Mucosa of stomach (tissue), 1 donor: ENCODE results near the gene PACSIN2.

Experiments used
- H3K27me3 ChIP-seq: one replicate; pipeline ENCODE4 v1.7.0; 2013; ENCODE audit warnings: mild to moderate bottlenecking, low read length; ENCODE audit not compliant: control insufficient read depth, insufficient read depth
- H3K36me3 ChIP-seq: one replicate; pipeline ENCODE4 v1.7.0; 2013; ENCODE audit warnings: low read length; ENCODE audit not compliant: control insufficient read depth, insufficient read depth
- H3K4me1 ChIP-seq: one replicate; pipeline ENCODE4 v1.7.0; 2013; ENCODE audit warnings: mild to moderate bottlenecking, low read length; ENCODE audit not compliant: control insufficient read depth, insufficient read depth
- H3K4me3 ChIP-seq: one replicate; pipeline ENCODE4 v1.7.0; 2013; ENCODE audit warnings: low read length
- H3K9ac ChIP-seq: one replicate; pipeline ENCODE4 v1.7.0; 2013; ENCODE audit warnings: mild to moderate bottlenecking, low read length, moderate library complexity
- H3K9me3 ChIP-seq: one replicate; pipeline ENCODE4 v1.7.0; 2013; ENCODE audit warnings: mild to moderate bottlenecking, low read length, moderate library complexity; ENCODE audit not compliant: control insufficient read depth
- donor health status: Pancreatic carcinoma.

The PACSIN2 gene

GRCh38 chr22:42909363-42910058 lies 105.4 kb downstream of the PACSIN2 start:
- Histone ChIP-seq H3K36me3 (no peaks in the 10 kb centered on the region), H3K27me3 (no peaks in the 10 kb centered on the region), H3K9ac (no peak overlapping the region), H3K4me1 (peaks cover 48% of the 10 kb centered on the region), H3K9me3 (no peaks in the 10 kb centered on the region), H3K4me3 (no peak overlapping the region)

GRCh38 chr22:42908374-42908746 lies 106.6 kb downstream of the PACSIN2 start:
- no peaks in the 10 kb centered on the region for H3K36me3 ChIP-seq
- no peak overlapping the region for H3K4me3 ChIP-seq
- no peaks in the 10 kb centered on the region for H3K9me3 ChIP-seq
- peaks cover 36% of the 10 kb centered on the region for H3K4me1 ChIP-seq
- no peak overlapping the region for H3K9ac ChIP-seq
- no peaks in the 10 kb centered on the region for H3K27me3 ChIP-seq

- no peaks in the 10 kb centered on the region for H3K27me3 ChIP-seq
- no peaks in the 10 kb centered on the region for H3K9me3 ChIP-seq
- H3K9ac ChIP-seq = no peak overlapping the region
- H3K36me3 ChIP-seq = no peaks in the 10 kb centered on the region
- peaks cover 30% of the 10 kb centered on the region for H3K4me1 ChIP-seq
- no peak overlapping the region for H3K4me3 ChIP-seq
Measured at GRCh38 chr22:42907404-42908373, 107.3 kb downstream of the PACSIN2 start.

GRCh38 chr22:42906605-42907348 lies 108.2 kb downstream of the PACSIN2 start:
- Histone ChIP-seq H3K27me3 (no peaks in the 10 kb centered on the region), H3K36me3 (no peaks in the 10 kb centered on the region), H3K9ac (no peak overlapping the region), H3K9me3 (no peaks in the 10 kb centered on the region), H3K4me1 (peaks cover 22% of the 10 kb centered on the region), H3K4me3 (no peak overlapping the region)

GRCh38 chr22:42905702-42906183 lies 109.2 kb downstream of the PACSIN2 start:
- H3K4me1 ChIP-seq = peaks cover 17% of the 10 kb centered on the region
- H3K27me3 ChIP-seq = no peaks in the 10 kb centered on the region
- H3K36me3 ChIP-seq = no peaks in the 10 kb centered on the region
- no peaks in the 10 kb centered on the region for H3K9me3 ChIP-seq
- H3K9ac ChIP-seq = no peak overlapping the region
- H3K4me3 ChIP-seq = no peak overlapping the region

- H3K4me1 ChIP-seq = peaks cover 17% of the 10 kb centered on the region
- no peak overlapping the region for H3K9ac ChIP-seq
- H3K9me3 ChIP-seq = no peaks in the 10 kb centered on the region
- H3K36me3 ChIP-seq = no peaks in the 10 kb centered on the region
- H3K27me3 ChIP-seq = no peaks in the 10 kb centered on the region
- H3K4me3 ChIP-seq = no peak overlapping the region
Measured at GRCh38 chr22:42905217-42905616, 109.7 kb downstream of the PACSIN2 start.

GRCh38 chr22:42904050-42904449 lies 110.9 kb downstream of the PACSIN2 start:
- Histone ChIP-seq H3K4me1 (peaks cover 17% of the 10 kb centered on the region), H3K4me3 (no peak overlapping the region), H3K36me3 (no peaks in the 10 kb centered on the region), H3K9ac (no peak overlapping the region), H3K9me3 (no peaks in the 10 kb centered on the region), H3K27me3 (no peaks in the 10 kb centered on the region)

- no peaks in the 10 kb centered on the region for H3K9me3 ChIP-seq
- H3K9ac ChIP-seq = no peak overlapping the region
- H3K4me1 ChIP-seq = peaks cover 17% of the 10 kb centered on the region
- no peaks in the 10 kb centered on the region for H3K36me3 ChIP-seq
- H3K27me3 ChIP-seq = no peaks in the 10 kb centered on the region
- no peak overlapping the region for H3K4me3 ChIP-seq
Measured at GRCh38 chr22:42902875-42903510, 112.0 kb downstream of the PACSIN2 start.

GRCh38 chr22:42901790-42902508 lies 113.0 kb downstream of the PACSIN2 start:
- no peaks in the 10 kb centered on the region for H3K36me3 ChIP-seq
- no peaks in the 10 kb centered on the region for H3K27me3 ChIP-seq
- no peak overlapping the region for H3K4me3 ChIP-seq
- peaks cover 17% of the 10 kb centered on the region for H3K4me1 ChIP-seq
- H3K9me3 ChIP-seq = no peaks in the 10 kb centered on the region
- no peak overlapping the region for H3K9ac ChIP-seq

- Histone ChIP-seq H3K9me3 (no peaks in the 10 kb centered on the region), H3K4me3 (no peak overlapping the region), H3K4me1 (peaks cover 24% of the 10 kb centered on the region), H3K27me3 (no peaks in the 10 kb centered on the region), H3K36me3 (no peaks in the 10 kb centered on the region), H3K9ac (no peak overlapping the region)
Measured at GRCh38 chr22:42897960-42898359, 117.0 kb downstream of the PACSIN2 start.

GRCh38 chr22:42895541-42895981 lies 119.4 kb downstream of the PACSIN2 start:
- Histone ChIP-seq H3K9ac (no peak overlapping the region), H3K36me3 (no peaks in the 10 kb centered on the region), H3K4me1 (peaks cover 40% of the 10 kb centered on the region), H3K4me3 (no peak overlapping the region), H3K27me3 (no peaks in the 10 kb centered on the region), H3K9me3 (no peaks in the 10 kb centered on the region)
